ENCODE results near the gene STK39. TPM values are rescaled to one million over a fixed set of nuclear protein-coding genes. Genes with fewer than 3 reads are reported as not detected.

Gene STK39
- total RNA-seq, 4 donors from 2014 or later = 6.4 to 9.0 (median 6.7) TPM

DNA sequence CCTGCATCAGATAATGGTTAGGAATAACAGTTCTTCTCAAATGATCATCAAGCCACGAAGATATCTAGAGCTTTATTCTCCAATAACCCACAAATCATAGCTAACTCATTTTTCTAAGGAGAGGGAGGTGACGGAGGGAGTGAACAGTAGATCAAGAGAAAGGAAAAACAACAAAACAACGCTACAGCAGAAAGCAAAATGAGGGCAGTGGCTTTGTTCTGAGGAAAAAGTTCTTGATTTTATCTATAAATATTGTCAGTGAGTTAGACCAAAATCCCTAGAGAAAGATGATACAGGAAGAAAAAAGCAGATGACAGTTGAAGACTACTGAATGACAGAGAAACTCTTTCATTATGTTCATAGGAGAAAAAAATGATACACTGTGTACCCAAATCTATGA, 71.0 kb downstream of the STK39 start:
- Histone ChIP-seq H3K4me3 (replicated peaks in 1 of 3) (no peak overlapping the region), H3K27ac (no peak overlapping the region), H3K36me3 (no peaks in the 10 kb centered on the region), H3K9me3 (no peaks in the 10 kb centered on the region), H3K4me1 (no peaks in the 10 kb centered on the region), H3K27me3 (no peaks in the 10 kb centered on the region)
- no peak for DNase-seq
- intact Hi-C loops (cut with DNase I) = no loop called here
- WGBS, 2 donors = 88 to 92% methylated on average over 3 of the region's 3 CpGs
- TF ChIP-seq, protein P1, sequence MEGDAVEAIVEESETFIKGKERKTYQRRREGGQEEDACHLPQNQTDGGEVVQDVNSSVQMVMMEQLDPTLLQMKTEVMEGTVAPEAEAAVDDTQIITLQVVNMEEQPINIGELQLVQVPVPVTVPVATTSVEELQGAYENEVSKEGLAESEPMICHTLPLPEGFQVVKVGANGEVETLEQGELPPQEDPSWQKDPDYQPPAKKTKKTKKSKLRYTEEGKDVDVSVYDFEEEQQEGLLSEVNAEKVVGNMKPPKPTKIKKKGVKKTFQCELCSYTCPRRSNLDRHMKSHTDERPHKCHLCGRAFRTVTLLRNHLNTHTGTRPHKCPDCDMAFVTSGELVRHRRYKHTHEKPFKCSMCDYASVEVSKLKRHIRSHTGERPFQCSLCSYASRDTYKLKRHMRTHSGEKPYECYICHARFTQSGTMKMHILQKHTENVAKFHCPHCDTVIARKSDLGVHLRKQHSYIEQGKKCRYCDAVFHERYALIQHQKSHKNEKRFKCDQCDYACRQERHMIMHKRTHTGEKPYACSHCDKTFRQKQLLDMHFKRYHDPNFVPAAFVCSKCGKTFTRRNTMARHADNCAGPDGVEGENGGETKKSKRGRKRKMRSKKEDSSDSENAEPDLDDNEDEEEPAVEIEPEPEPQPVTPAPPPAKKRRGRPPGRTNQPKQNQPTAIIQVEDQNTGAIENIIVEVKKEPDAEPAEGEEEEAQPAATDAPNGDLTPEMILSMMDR (IDR thresholded peaks at IDR 0.05) = no peak
- TF ChIP-seq POLR2A (IDR thresholded peaks at IDR 0.05) = no peak

DNA sequence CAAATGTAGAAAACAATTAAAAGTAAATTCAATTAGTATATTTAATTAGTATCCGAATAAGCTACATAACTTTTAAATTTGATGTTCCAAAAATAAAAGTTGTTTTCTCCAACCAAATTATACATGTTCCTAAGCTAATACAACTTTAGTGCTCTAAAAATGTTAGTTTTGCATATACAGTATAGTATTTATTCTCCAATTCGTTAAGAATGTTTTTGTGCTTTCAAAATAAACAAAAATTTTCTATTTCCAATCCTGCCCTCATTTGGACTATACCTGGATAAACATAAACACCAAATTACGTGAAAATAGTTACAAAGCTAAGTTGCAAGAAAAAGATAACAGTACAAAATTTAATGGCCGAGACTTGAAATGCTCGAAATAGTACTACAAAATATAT, 71.9 kb downstream of the STK39 start:
- Histone ChIP-seq H3K4me3 (replicated peaks in 1 of 3) (no peak overlapping the region), H3K9me3 (no peaks in the 10 kb centered on the region), H3K4me1 (no peaks in the 10 kb centered on the region), H3K27ac (no peak overlapping the region), H3K27me3 (no peaks in the 10 kb centered on the region), H3K36me3 (no peaks in the 10 kb centered on the region)
- 95 to 97% methylated on average over 5 of the region's 5 CpGs for WGBS, 2 donors
- DNase-seq = no peak
- TF ChIP-seq, protein P1 (IDR thresholded peaks at IDR 0.05) = no peak
- no peak for TF ChIP-seq POLR2A (IDR thresholded peaks at IDR 0.05)
- intact Hi-C loops (cut with DNase I) = no loop called here

DNA sequence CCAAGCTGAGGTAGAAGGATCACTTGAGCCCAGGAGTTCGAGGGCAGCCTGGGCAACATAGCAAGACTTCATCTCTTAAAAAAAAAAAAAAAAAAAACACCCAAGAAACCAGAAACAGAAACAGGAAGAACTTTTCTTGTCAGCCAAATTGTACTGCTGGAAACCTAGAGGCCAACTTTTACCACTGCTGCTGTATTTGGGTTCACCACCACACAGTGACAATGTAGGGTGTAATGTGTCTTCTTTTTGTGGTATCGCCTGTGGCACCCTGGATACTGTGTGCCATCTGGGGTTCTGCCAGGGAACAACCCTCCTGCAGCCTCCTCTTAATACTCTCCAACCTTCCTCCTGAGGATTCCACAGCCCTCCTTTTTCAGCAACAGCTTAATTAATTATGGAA, 72.6 kb downstream of the STK39 start:
- TF ChIP-seq, protein P1 (IDR thresholded peaks at IDR 0.05) = no peak
- TF ChIP-seq POLR2A (IDR thresholded peaks at IDR 0.05) = no peak
- Histone ChIP-seq H3K27me3 (no peaks in the 10 kb centered on the region), H3K9me3 (no peaks in the 10 kb centered on the region), H3K4me1 (no peaks in the 10 kb centered on the region), H3K4me3 (replicated peaks in 1 of 3) (no peak overlapping the region), H3K36me3 (no peaks in the 10 kb centered on the region), H3K27ac (no peak overlapping the region)
- intact Hi-C loops (cut with DNase I) = no loop called here
- WGBS, 2 donors = 75 to 86% methylated on average over 2 of the region's 2 CpGs
- DNase-seq = no peak

DNA sequence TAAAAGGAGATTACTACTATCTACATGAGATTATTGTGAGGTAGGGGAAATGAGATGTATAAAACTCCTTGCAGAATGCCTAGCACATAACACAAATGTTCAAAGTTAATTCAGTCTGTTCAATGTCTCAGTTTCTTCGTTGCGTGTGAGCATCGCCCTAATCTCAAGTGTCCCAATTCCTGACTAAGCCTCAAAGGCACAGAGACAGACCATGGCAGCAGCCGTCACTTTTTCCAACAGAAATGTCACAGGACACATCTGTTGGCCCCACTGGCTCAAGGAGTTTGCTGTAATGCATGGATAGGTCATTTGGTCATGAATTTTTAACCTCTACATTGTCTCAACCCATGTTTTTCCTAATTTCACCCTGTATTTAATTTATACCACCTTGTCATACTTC, 75.3 kb downstream of the STK39 start:
- Histone ChIP-seq H3K36me3 (no peaks in the 10 kb centered on the region), H3K9me3 (no peaks in the 10 kb centered on the region), H3K27ac (no peak overlapping the region), H3K4me1 (no peaks in the 10 kb centered on the region), H3K4me3 (replicated peaks in 1 of 3) (no peak overlapping the region), H3K27me3 (no peaks in the 10 kb centered on the region)
- intact Hi-C loops (cut with DNase I) = no loop called here
- DNase-seq = no peak
- TF ChIP-seq, protein P1 (IDR thresholded peaks at IDR 0.05) = no peak
- TF ChIP-seq POLR2A (IDR thresholded peaks at IDR 0.05) = no peak
- WGBS, 2 donors = 93 to 96% methylated on average over 4 of the region's 4 CpGs

DNA sequence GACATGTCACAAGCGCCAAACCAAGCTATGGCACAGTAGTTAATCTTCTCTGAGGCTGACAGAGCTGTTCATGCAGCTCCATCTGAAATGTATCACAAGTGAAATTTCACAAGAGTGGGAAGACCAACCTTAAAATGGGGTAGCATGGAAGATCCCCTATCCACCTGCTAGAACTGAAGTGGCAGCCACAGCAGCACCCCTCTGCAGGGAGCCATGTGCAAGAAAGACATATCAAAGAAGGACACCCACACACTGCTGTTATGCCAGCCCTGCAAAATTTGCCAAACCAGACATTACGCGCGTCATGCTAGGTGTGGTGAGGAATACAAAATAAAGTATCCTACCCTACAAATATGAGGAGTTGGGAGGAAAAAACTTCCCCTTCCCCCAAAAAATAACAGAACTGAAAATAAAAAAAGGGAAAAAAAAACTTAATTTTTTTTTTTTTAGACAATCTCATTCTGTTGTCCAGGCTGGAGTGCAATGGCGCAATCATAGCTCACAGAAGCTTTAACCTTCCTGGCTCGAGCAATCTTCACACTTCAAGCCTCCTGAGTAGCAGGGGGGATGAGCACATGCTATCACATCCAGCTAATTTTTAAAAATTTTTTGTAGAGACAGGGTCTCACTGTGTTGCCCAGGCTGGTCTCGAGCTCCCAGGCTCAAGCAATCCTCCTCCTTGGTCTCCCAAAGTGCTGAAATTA, 76.2 kb downstream of the STK39 start:
- WGBS, 2 donors = 94 to 95% methylated on average over 7 of the region's 7 CpGs

More for the DNA sequence above, 76.2 kb downstream of the STK39 start:
- intact Hi-C loops (cut with DNase I) = no loop called here
- DNase-seq = no peak
- H3K27me3 ChIP-seq = no peaks in the 10 kb centered on the region
- no peak overlapping the region for H3K27ac ChIP-seq
- no peaks in the 10 kb centered on the region for H3K9me3 ChIP-seq
- no peaks in the 10 kb centered on the region for H3K4me1 ChIP-seq
- H3K36me3 ChIP-seq = no peaks in the 10 kb centered on the region
- no peak overlapping the region for H3K4me3 ChIP-seq (replicated peaks in 1 of 3)
- no peak for TF ChIP-seq POLR2A (IDR thresholded peaks at IDR 0.05)
- TF ChIP-seq, protein P1 (IDR thresholded peaks at IDR 0.05) = no peak
